DMS53 (cell line): Measurements from ENCODE around the gene ABHD15.

Experiments
- DNase-seq: peaks from one replicate; lab custom pipeline; 2025; lab: John Stamatoyannopoulos, UW

The ABHD15 gene

GRCh38 chr17:29594519-29595090 lies 27.8 kb upstream of the ABHD15 start:
- DNase-seq, result no peak

GRCh38 chr17:29593591-29594518 lies 27.0 kb upstream of the ABHD15 start:
- DNase-seq, result peak; percentile 61

- DNase-seq, result peak; percentile 68
Measured at GRCh38 chr17:29592850-29593551, 26.2 kb upstream of the ABHD15 start, which contains the start of gene ANKRD13B. TSS of gene ANKRD13B (plus strand) at chr17:29593132. CDS start at chr17:29593622, 490 bp downstream.

DNA sequence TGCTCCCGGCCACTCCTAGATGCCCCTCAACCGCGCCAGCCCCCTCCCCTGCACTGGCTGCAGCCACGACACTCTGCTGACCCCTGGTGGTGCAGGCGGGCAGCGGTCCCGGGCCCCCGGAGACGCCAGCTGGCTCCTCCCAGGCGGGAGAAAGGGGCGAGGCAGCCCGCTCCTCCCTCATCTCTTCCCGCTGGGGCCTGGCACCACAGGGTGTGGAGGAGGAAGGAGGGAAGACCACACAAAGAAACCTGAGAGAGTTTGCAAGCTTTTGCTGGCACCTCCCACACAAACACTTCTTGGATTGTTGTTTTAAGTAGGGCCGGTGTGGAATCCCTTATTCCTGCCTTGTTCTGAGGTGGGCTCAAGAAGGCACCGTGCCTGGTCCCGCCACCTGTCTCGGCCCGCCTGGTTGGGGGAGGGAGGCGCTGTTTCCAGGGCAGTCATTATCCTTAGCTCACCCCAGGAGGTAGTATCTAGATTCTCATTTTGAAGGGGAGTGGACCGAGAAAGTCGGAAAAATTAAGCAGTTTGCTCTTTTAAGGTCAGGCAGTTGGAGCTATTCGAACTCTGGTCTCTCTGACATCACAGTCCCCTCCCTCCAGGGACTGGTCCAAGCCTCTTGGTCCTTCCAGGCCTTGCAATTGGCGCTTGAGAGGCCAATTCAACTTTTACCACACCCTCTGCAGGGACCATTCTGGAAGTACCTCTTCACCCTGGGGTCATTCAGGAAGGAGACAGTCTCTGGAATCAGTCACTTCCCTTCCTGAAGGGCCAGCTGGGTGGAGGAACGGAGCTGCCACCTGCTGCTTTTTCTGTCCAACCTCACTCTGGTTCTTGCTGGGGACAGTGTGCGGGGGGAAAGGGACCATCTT lies 25.1 kb upstream of the ABHD15 start:
- DNase-seq, result peak; percentile 93

DNA sequence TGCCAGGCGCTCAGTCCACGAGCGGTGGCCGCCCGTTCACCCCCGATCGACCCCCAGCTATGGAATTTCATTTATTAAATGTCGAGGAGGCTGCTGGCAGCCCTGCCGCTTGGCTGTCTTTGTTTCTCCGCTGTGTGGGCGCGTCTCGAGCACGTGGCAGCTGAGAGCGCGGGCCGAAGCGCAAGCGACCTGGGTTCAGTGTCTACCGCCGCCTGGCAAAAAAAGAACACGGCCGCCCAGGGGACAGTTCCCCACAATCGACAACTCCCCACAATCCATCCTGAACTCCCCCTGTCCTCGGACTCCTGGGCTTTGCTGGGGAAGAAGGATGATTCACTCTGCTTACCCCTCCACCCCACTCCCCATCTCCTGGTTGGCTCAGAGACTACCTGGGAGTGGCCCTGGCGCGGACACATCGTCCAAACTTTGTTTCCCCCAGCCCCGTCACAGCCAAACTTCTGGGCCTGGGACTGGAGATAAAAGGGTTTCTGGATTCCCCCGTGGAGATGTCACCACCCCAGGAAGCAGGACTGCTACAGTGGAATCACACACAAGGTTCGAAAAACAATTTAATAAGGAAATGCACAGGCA lies 24.4 kb upstream of the ABHD15 start:
- DNase-seq, result peak; percentile 82

GRCh38 chr17:29590411-29591145 lies 23.7 kb upstream of the ABHD15 start:
- DNase-seq, result peak; percentile 80

- peak; percentile 91 for DNase-seq
Measured at GRCh38 chr17:29589524-29590410, 22.9 kb upstream of the ABHD15 start, which contains the start of gene GIT1. TSS of gene GIT1 (minus strand) at chr17:29589648. CDS start at chr17:29589378, 270 bp downstream.

GRCh38 chr17:29588562-29589411 lies 21.9 kb upstream of the ABHD15 start:
- DNase-seq, result peak; percentile 68

GRCh38 chr17:29588017-29588561 lies 21.3 kb upstream of the ABHD15 start:
- no peak for DNase-seq

GRCh38 chr17:29587591-29587990 lies 20.8 kb upstream of the ABHD15 start:
- no peak for DNase-seq

DNA sequence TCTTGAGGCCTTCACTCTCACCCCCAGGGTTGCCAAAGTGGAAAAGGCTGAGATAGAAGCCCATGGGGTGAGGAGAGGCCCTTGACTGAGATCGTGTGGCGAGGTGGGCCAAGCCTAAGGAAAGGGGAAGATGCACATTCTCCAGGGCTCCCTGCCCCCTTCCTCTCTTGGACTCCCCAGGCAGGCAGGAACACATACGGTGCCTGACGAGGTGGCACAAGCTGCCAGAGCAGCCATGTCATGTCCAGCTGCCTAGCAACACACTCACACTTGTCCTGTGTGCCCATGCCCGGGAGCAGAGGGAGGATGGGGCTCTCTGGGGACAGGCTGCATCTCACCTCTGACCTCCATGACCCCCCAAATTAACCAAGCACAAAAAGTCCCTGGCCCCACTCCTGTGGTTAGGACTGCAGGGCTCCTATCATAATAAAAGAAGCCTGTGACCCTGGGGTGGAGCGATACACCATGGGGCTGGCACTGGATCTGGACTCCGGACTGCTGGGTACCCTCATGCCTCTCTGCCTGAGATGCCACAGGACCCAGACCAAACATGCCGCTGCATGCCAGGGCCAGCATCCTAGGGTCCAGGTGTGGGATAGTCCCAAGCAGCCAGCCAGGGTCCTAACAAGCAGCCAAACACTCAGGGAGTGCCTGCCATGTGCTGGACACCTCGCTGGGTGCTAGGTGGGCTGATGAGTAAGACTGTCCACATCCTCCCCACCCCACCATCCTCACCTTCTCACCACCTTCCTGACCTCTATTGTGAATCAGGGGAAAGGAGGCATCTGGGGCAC lies 20.0 kb upstream of the ABHD15 start:
- DNase-seq, result no peak

GRCh38 chr17:29585080-29585751 lies 18.4 kb upstream of the ABHD15 start:
- DNase-seq, result no peak

DNA sequence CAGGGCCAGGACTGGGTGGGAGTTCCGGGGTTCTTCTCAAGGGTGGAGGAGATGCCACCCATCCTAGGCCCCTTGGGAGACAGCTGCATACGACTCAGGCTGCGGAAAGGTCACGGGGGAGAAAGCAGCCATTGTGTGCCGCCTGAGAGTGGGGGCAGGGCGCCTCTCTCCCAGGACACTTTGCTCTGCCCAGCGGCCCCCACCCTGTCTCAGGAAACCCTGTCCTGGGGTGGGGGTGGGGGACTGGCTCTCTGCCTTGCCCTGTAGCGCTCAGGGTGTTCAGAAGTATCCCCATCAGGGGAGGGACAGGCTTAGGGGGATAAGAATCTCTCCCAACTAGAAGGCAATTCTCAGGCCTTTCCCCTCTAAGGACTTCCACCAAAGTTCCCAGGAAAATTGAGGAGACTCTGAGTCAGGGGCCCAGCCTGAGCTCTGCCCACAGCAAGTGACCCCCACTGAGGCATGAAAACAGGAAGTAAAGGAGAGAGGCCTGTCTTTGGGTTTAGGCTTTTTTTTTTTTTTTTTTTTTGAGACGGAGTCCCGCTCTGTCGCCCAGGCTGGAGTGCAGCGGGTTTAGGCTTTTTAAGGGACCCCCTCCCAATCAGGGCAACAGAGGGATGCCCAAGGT lies 17.7 kb upstream of the ABHD15 start:
- DNase-seq, result no peak

DNA sequence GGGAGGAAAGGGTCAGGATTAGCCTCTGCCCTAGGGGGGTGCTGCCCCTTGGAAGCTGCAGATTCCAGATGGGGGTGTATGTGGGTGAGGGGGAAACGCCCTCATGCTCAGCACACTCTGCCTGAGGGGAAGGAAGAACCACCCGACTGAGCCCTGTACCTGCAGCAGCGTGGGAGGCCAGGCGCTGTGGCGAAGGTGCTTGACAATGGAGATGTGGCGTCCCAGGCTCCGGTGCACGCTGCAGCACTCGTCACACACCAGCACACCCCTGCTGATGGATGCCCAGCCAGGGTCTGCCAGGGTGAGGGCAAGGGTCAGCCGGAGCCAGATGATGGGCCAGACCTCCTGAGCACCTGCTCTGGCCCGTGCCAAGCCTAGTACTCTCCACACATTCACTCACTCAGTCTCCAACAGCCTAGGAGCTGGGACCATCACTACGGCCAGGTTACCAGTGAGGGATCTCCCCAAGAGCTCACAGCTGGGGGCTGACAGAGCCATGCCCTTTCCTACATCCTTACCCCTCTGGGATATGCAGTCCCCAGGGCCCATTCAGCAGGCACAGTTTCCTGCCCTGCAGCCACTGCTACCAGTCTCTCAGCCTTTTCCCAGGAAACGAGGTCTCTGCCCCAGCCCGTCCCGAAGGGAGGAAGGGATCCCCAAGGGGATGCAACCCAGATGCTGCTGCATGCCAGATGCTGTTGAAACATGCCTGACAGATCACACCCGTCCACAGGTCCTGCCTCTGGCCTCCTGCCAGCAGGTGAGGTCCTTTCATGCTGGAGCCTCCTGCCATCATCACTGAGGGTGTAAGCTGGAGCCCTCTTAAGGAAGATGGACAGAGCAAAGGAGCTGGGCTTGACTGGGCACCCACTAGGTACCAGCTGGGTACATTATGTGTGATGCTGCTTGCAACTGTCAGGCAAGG lies 16.7 kb upstream of the ABHD15 start:
- DNase-seq, result no peak

- no peak for DNase-seq
Measured at GRCh38 chr17:29582772-29583171, 15.9 kb upstream of the ABHD15 start.
